ENCODE data around the gene CCDC57.
A peak's percentile ranks its signal among the peaks of the same experiment; 100 is the strongest.

CCDC57 gene

DNA sequence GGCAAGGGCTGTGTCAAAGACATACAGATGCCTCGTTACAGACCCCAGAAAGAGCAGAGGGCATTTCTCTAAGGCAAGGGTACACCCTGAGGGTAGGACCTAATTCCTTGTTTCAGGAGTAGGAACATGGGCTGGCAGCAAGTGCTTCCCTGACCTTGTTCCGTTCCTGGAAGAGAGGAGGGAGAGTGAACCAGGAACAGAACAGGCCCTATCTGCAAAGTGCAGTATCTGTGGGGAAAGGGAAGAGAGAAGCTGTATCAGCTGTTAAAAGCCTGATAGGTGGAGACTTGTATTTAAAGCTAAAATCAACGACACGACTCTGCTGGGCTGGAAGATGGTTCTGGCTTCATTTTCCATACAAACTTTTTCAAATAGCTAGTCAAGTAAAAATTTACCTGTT is 88.5 kb downstream of the CCDC57 start:
- Histone ChIP-seq H4K91ac (ENCODE audit: low read length) (no peak overlapping the region), H2BK12ac (ENCODE audit: low read length in 2 of 2) (no peak overlapping the region), H3K4me1 (ENCODE audit: control insufficient read depth, insufficient read depth, low read depth, low read length) (peaks cover 3% of the 10 kb centered on the region)

DNA sequence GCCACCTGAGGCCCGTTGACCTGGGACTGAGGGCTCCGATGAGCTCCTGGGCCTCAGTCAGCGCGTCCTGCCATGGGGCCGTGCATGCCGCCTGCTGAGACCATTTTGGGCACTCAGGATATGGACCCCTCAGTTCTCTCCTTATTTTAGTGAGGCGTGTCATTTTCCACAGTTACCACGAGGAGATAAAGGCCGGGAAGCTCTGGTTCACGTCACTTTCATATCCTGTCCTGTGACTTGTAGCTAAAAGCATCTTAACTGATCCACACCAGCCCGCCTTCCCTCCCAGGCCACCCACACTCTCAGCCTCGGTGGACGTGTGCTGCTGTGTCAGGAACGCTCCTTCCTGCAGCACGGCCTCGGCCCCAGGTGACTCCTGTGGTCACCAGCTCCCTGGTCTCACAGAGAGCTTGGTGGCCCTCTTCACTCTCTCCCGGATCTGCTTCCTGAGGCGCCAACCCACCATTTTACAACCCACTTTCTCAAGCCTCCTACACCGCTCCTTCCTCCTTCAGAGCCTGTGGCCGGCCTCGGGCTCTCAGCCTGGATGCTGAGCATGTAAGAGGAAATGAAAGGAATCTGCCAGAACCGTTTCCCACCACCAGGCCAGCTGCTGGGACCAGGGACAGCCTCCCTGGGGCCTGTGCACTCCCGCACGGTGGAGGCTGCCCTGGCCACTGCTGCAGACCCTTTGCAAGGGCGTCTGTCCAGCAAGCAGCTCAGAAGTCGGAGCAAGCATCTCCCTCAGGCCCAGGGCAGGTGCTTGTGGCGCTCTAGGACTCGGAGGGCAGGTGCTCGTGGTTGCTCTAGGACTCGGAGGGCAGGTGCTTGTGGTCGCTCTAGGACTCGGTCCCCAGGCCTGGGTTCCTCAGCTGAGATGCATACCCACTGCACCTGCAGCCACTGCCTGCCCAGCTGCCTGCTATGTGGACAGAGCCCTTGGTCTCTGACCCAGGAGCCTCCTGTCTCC is 90.7 kb downstream of the CCDC57 start:
- H3K9me3 ChIP-seq (ENCODE audit: control insufficient read depth, low read length), result no peaks in the 10 kb centered on the region
- no peak overlapping the region for H3K4ac ChIP-seq (ENCODE audit: low read depth in 1 of 2, low read length in 2 of 2)
- H3K18ac ChIP-seq (ENCODE audit: low read depth in 1 of 2, low read length in 2 of 2), result peak overlapping the region in 1 of 2 experiments; percentile 63
- H3K27ac ChIP-seq (ENCODE audit: low read length, poor library complexity, severe bottlenecking), result no peak overlapping the region
- H3K4me2 ChIP-seq (ENCODE audit: low read length, poor library complexity, severe bottlenecking), result no peak overlapping the region
- peak overlapping the region in 1 of 2 experiments; percentile 54 for H2BK12ac ChIP-seq (ENCODE audit: low read length in 2 of 2)
- H3K9ac ChIP-seq (ENCODE audit: low read length), result no peak overlapping the region
- H2BK5ac ChIP-seq (ENCODE audit: low read depth, low read length, poor library complexity, severe bottlenecking), result no peak overlapping the region
- H4K8ac ChIP-seq (ENCODE audit: low read length), result peak overlapping the region; percentile 72
- H2BK15ac ChIP-seq (ENCODE audit: low read depth, poor library complexity, severe bottlenecking), result no peak overlapping the region
- H3K4me3 ChIP-seq (ENCODE audit: insufficient read depth in 1 of 2, low read depth in 1 of 2, low read length in 2 of 2), result no peak overlapping the region
- peak overlapping the region; percentile 53 for H4K91ac ChIP-seq (ENCODE audit: low read length)
- peaks cover 1% of the 10 kb centered on the region for H3K79me1 ChIP-seq (replicated peaks; ENCODE audit: low read length, poor library complexity, severe bottlenecking)
- H3K4me1 ChIP-seq (ENCODE audit: control insufficient read depth, insufficient read depth, low read depth, low read length), result peaks cover 3% of the 10 kb centered on the region
- 51% methylated on average over 32 of the region's 32 CpGs for WGBS
- peak; percentile 64 for DNase-seq
- H3K36me3 ChIP-seq (ENCODE audit: control insufficient read depth in 1 of 2, insufficient read depth in 2 of 2, low read depth in 1 of 2, low read length in 2 of 2), result peaks cover 12 to 46% of the 10 kb centered on the region in 2 experiments
- no peak overlapping the region for H3K23ac ChIP-seq (ENCODE audit: low read length in 2 of 2)
- no peaks in the 10 kb centered on the region for H3K27me3 ChIP-seq (ENCODE audit: control insufficient read depth in 1 of 2, insufficient read depth in 1 of 2, low read length in 2 of 2)
- no peak overlapping the region for H2AK5ac ChIP-seq (ENCODE audit: low read length, severe bottlenecking)
- no peak overlapping the region for H3K14ac ChIP-seq (ENCODE audit: low read length in 2 of 2)
- H2AFZ ChIP-seq (ENCODE audit: low read depth, low read length), result no peak overlapping the region
- H2BK120ac ChIP-seq (ENCODE audit: low read depth, low read length), result no peak overlapping the region

More for the DNA sequence above, 88.5 kb downstream of the CCDC57 start:
- Histone ChIP-seq H3K14ac (ENCODE audit: low read length in 2 of 2) (no peak overlapping the region), H3K18ac (ENCODE audit: low read depth in 1 of 2, low read length in 2 of 2) (peak overlapping the region in 1 of 2 experiments; percentile 41), H3K27me3 (ENCODE audit: control insufficient read depth in 1 of 2, insufficient read depth in 1 of 2, low read length in 2 of 2) (no peaks in the 10 kb centered on the region), H4K8ac (ENCODE audit: low read length) (no peak overlapping the region), H2BK5ac (ENCODE audit: low read depth, low read length, poor library complexity, severe bottlenecking) (no peak overlapping the region), H3K4ac (ENCODE audit: low read depth in 1 of 2, low read length in 2 of 2) (no peak overlapping the region), H3K9me3 (ENCODE audit: control insufficient read depth, low read length) (no peaks in the 10 kb centered on the region), H3K27ac (ENCODE audit: low read length, poor library complexity, severe bottlenecking) (no peak overlapping the region), H2AFZ (ENCODE audit: low read depth, low read length) (no peak overlapping the region), H3K79me1 (replicated peaks; ENCODE audit: low read length, poor library complexity, severe bottlenecking) (peaks cover 1% of the 10 kb centered on the region), H2BK120ac (ENCODE audit: low read depth, low read length) (no peak overlapping the region), H3K4me2 (ENCODE audit: low read length, poor library complexity, severe bottlenecking) (no peak overlapping the region), H2AK5ac (ENCODE audit: low read length, severe bottlenecking) (no peak overlapping the region), H2BK15ac (ENCODE audit: low read depth, poor library complexity, severe bottlenecking) (no peak overlapping the region), H3K23ac (ENCODE audit: low read length in 2 of 2) (no peak overlapping the region), H3K4me3 (ENCODE audit: insufficient read depth in 1 of 2, low read depth in 1 of 2, low read length in 2 of 2) (no peak overlapping the region), H3K36me3 (ENCODE audit: control insufficient read depth in 1 of 2, insufficient read depth in 2 of 2, low read depth in 1 of 2, low read length in 2 of 2) (peaks cover 18 to 56% of the 10 kb centered on the region in 2 experiments), H3K9ac (ENCODE audit: low read length) (no peak overlapping the region)
- DNase-seq, result no peak
- WGBS, result 94% methylated on average over 4 of the region's 4 CpGs

DNA sequence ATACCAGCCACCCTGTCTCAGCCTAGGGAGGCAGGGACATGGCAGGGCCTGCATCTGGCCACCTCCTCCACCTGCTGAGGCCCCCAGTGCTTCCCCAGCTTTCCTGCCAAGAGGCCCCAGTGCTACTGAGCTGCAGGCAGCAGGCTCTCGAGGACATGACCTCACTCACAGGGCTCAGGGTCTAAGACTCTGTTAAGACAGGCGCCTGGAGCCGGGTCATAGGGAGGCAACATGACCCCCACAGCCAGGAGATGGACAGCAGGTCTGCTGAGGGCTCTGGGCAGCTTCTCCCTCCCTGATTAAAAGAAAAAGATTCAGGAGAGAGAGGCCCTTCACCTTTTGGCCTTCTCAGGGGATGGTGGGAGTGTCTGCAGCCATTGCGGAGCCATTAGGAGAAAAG is 91.4 kb downstream of the CCDC57 start:
- Histone ChIP-seq H3K4me3 (ENCODE audit: insufficient read depth in 1 of 2, low read depth in 1 of 2, low read length in 2 of 2) (no peak overlapping the region), H4K8ac (ENCODE audit: low read length) (peak overlapping the region; percentile 72)

DNA sequence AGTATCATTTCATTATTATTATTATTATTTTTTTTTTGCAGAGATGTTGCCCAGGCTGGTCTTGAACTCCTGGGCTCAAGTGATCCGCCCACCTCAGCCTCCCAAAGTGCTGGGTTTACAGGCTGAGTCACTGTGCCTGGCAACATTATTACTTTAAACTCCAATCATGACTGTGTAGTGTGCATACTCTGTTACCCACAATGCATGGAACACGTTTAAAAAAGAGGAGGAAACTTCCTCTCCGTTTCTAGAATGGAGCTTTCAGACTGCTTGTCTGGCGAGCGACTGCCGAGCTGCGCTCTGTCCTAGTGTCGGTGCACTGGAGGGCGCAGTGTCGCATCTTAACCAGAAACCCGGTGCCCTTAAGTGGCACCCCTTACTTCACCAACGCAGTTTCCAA is 92.5 kb downstream of the CCDC57 start:
- H2BK120ac ChIP-seq (ENCODE audit: low read depth, low read length), result no peak overlapping the region
- H3K4me3 ChIP-seq (ENCODE audit: insufficient read depth in 1 of 2, low read depth in 1 of 2, low read length in 2 of 2), result no peak overlapping the region
- DNase-seq, result peak; percentile 59
- H3K27ac ChIP-seq (ENCODE audit: low read length, poor library complexity, severe bottlenecking), result no peak overlapping the region
- no peak overlapping the region for H4K91ac ChIP-seq (ENCODE audit: low read length)
- H2BK15ac ChIP-seq (ENCODE audit: low read depth, poor library complexity, severe bottlenecking), result no peak overlapping the region
- no peaks in the 10 kb centered on the region for H3K9me3 ChIP-seq (ENCODE audit: control insufficient read depth, low read length)
- H2AK5ac ChIP-seq (ENCODE audit: low read length, severe bottlenecking), result no peak overlapping the region
- peaks cover 5% of the 10 kb centered on the region for H3K79me1 ChIP-seq (replicated peaks; ENCODE audit: low read length, poor library complexity, severe bottlenecking)
- H3K27me3 ChIP-seq (ENCODE audit: control insufficient read depth in 1 of 2, insufficient read depth in 1 of 2, low read length in 2 of 2), result no peaks in the 10 kb centered on the region
- 68% methylated on average over 10 of the region's 12 CpGs for WGBS
- no peak overlapping the region for H3K4ac ChIP-seq (ENCODE audit: low read depth in 1 of 2, low read length in 2 of 2)
- no peak overlapping the region for H2BK12ac ChIP-seq (ENCODE audit: low read length in 2 of 2)
- no peak overlapping the region for H3K9ac ChIP-seq (ENCODE audit: low read length)
- no peak overlapping the region for H3K4me2 ChIP-seq (ENCODE audit: low read length, poor library complexity, severe bottlenecking)
- H3K18ac ChIP-seq (ENCODE audit: low read depth in 1 of 2, low read length in 2 of 2), result no peak overlapping the region
- H3K14ac ChIP-seq (ENCODE audit: low read length in 2 of 2), result no peak overlapping the region
- peaks cover 4 to 36% of the 10 kb centered on the region in 2 experiments for H3K36me3 ChIP-seq (ENCODE audit: control insufficient read depth in 1 of 2, insufficient read depth in 2 of 2, low read depth in 1 of 2, low read length in 2 of 2)
- no peak overlapping the region for H4K8ac ChIP-seq (ENCODE audit: low read length)
- H2BK5ac ChIP-seq (ENCODE audit: low read depth, low read length, poor library complexity, severe bottlenecking), result no peak overlapping the region
- no peak overlapping the region for H3K23ac ChIP-seq (ENCODE audit: low read length in 2 of 2)
- peaks cover 3% of the 10 kb centered on the region for H3K4me1 ChIP-seq (ENCODE audit: control insufficient read depth, insufficient read depth, low read depth, low read length)
- H2AFZ ChIP-seq (ENCODE audit: low read depth, low read length), result no peak overlapping the region

More for the DNA sequence above, 91.4 kb downstream of the CCDC57 start:
- DNase-seq, result no peak
- H4K91ac ChIP-seq (ENCODE audit: low read length), result peak overlapping the region; percentile 53
- peak overlapping the region; percentile 51 to 63 for H3K18ac ChIP-seq (ENCODE audit: low read depth in 1 of 2, low read length in 2 of 2)
- no peak overlapping the region for H2AK5ac ChIP-seq (ENCODE audit: low read length, severe bottlenecking)
- H3K27ac ChIP-seq (ENCODE audit: low read length, poor library complexity, severe bottlenecking), result no peak overlapping the region
- no peak overlapping the region for H3K14ac ChIP-seq (ENCODE audit: low read length in 2 of 2)
- H3K4ac ChIP-seq (ENCODE audit: low read depth in 1 of 2, low read length in 2 of 2), result peak overlapping the region in 1 of 2 experiments; percentile 22
- WGBS, result 45% methylated on average over 4 of the region's 4 CpGs
- H3K4me2 ChIP-seq (ENCODE audit: low read length, poor library complexity, severe bottlenecking), result no peak overlapping the region
- H2BK120ac ChIP-seq (ENCODE audit: low read depth, low read length), result peak overlapping the region; percentile 8
- no peak overlapping the region for H3K23ac ChIP-seq (ENCODE audit: low read length in 2 of 2)
- peaks cover 5 to 39% of the 10 kb centered on the region in 2 experiments for H3K36me3 ChIP-seq (ENCODE audit: control insufficient read depth in 1 of 2, insufficient read depth in 2 of 2, low read depth in 1 of 2, low read length in 2 of 2)
- H2BK5ac ChIP-seq (ENCODE audit: low read depth, low read length, poor library complexity, severe bottlenecking), result no peak overlapping the region
- H3K4me1 ChIP-seq (ENCODE audit: control insufficient read depth, insufficient read depth, low read depth, low read length), result peaks cover 3% of the 10 kb centered on the region
- H3K27me3 ChIP-seq (ENCODE audit: control insufficient read depth in 1 of 2, insufficient read depth in 1 of 2, low read length in 2 of 2), result no peaks in the 10 kb centered on the region
- peak overlapping the region; percentile 65 for H2BK15ac ChIP-seq (ENCODE audit: low read depth, poor library complexity, severe bottlenecking)
- H2AFZ ChIP-seq (ENCODE audit: low read depth, low read length), result no peak overlapping the region
- H3K9me3 ChIP-seq (ENCODE audit: control insufficient read depth, low read length), result no peaks in the 10 kb centered on the region
- no peak overlapping the region for H3K9ac ChIP-seq (ENCODE audit: low read length)
- peaks cover 3% of the 10 kb centered on the region for H3K79me1 ChIP-seq (replicated peaks; ENCODE audit: low read length, poor library complexity, severe bottlenecking)
- H2BK12ac ChIP-seq (ENCODE audit: low read length in 2 of 2), result peak overlapping the region in 1 of 2 experiments; percentile 54
